Heart left ventricle (tissue), 16 donors: ENCODE data around the gene SSUH2. TPM values are rescaled to one million over a fixed set of nuclear protein-coding genes. Genes with fewer than 3 reads are reported as not detected.

ENCODE experiments used
- ATAC-seq, 4 donors: fragments of 200-7000 bp; cut with Tn5 transposase; one replicate each; pipeline ENCODE4 v1.9.1; 2020 to 2022; ENCODE audit warnings: moderate library complexity in 4 of 4, mild to moderate bottlenecking in 3 of 4, moderate number of reproducible peaks in 1 of 4
- DNase-seq, 5 donors: peaks; one replicate each; pipeline ENCODE4 v3.0.0-alpha.2; 2020
- H3K27ac ChIP-seq, 12 donors: fragments of 200-600 bp; sonication (generic) in 4 of 12; one replicate each; pipeline versions ENCODE4 v1.5.0 to v1.8.0; 2016 to 2022; ENCODE audit warnings: mild to moderate bottlenecking in 2 of 12
- H3K27me3 ChIP-seq, 9 donors: fragments of 200-600 bp; sonication (generic) in 2 of 9; one replicate each; pipeline versions ENCODE4 v1.5.1 to v1.8.0; 2016 to 2022; ENCODE audit warnings: mild to moderate bottlenecking in 3 of 9
- H3K36me3 ChIP-seq, 9 donors: fragments of 200-600 bp; sonication (generic) in 2 of 9; one replicate each; pipeline versions ENCODE4 v1.5.0 to v1.8.0; 2018 to 2022; ENCODE audit warnings: mild to moderate bottlenecking in 2 of 9
- H3K4me1 ChIP-seq, 12 donors: fragments of 200-600 bp; sonication (generic) in 4 of 12; one replicate each; pipeline versions ENCODE4 v1.5.0 to v1.8.0; 2016 to 2022; ENCODE audit warnings: mild to moderate bottlenecking in 3 of 12
- H3K4me3 ChIP-seq, 12 donors: fragments of 200-600 bp; sonication (generic) in 4 of 12; one replicate each; pipeline versions ENCODE4 v1.5.0 to v1.8.0; 2017 to 2022; ENCODE audit warnings: mild to moderate bottlenecking in 9 of 12, moderate library complexity in 4 of 12
- H3K9me3 ChIP-seq, 12 donors: fragments of 200-600 bp; sonication (generic) in 4 of 12; one replicate each; pipeline versions ENCODE4 v1.5.0 to v1.8.0; 2016 to 2022; ENCODE audit warnings: mild to moderate bottlenecking in 1 of 12
- CTCF ChIP-seq, 12 donors: fragments of 200-600 bp; sonication (generic) in 4 of 12; IDR thresholded peaks; one replicate each; pipeline versions ENCODE4 v1.5.0 to v1.8.0; 2018 to 2022; ENCODE audit warnings: antibody characterized with exemption in 12 of 12, mild to moderate bottlenecking in 5 of 12
- POLR2A ChIP-seq, 2 donors: fragments of 450-650 bp; IDR thresholded peaks; one replicate each; pipeline ENCODE4 v1.6.1; 2017; ENCODE audit warnings: antibody characterized with exemption in 2 of 2, mild to moderate bottlenecking in 2 of 2, moderate library complexity in 2 of 2
- WGBS, 4 donors: extraction: QIAGEN DNeasy Blood & Tissue Kit in 2 of 4; methylation state at CpG; one replicate each; pipeline versions ENCODE4 v1.1.5 to v1.1.7; 2013 to 2018; 5-methylcytosine and 5-hydroxymethylcytosine counted together
- intact Hi-C, 10 donors: fragments of 100-400 bp; cut with DNase I; formaldehyde crosslinking; loops; one replicate each; pipeline versions ENCODE4 v1.11.1 to v1.14.2; 2022
- polyA plus RNA-seq, 2 donors: library from polyadenylated mRNA; stranded (reverse); fragments of 200-250 nt; gene quantifications; one replicate each; pipeline ENCODE4 v1.2.3, GENCODE V29; 2013
- total RNA-seq, 9 donors: library from RNA; depleted of rRNA in 2 of 9; stranded (reverse); fragments of >200 nt in 2 of 9; fragmentation: NEBNext Ultra II Directional in 3 of 9; extraction: Animal tissue kit (Norgen Biotek cat#: 25700) in 3 of 9; gene quantifications; one replicate each; pipeline versions ENCODE4 v1.1.0 to v1.2.4, GENCODE V29; 2016 to 2023
- donor health status: ischemic (EF 13 %, LVEDD 7.1; RV severe dilation, severe dysfunction).
- donor health status: healthy with polysubstance abuse.
- donor health status: DM: no; HTN: yes; CAD: no.
- donor health status: DM: no; HTN: no; CAD: no.
- donor health status: ischemic (EF 25% LVEDD 6.9; RV normal size, moderate dysfunction).
- donor health status: ischemic (EF 25% LVEDD 5.7; RV mildly dilated, moderate dysfunction).
- donor health status: healthy.
- donor health status: DM: yes; HTN: yes; CAD: no.
- donor health status: ischemic (EF 35%, LVEDD 5.7; RV mildly dilated, moderate dysfunction).
- donor health status: nonischemic (EF 11% LVEDD 7.7; RV severe dilation, severe dysfunction).
- donor health status: DM: yes; HTN: yes; CAD: no.
- donor health status: PGD.
- donor health status: ischemic (EF 29% LVEDD 5.4; RV normal size, mild dysfunction).
- donor health status: nonischemic (EF 23%, LVEDD 6.1; RV moderate dilation, normal function).

Gene SSUH2
- total and polyA plus RNA-seq, 11 donors = 0.33 to 5.3 (median 1.3) TPM; not detected in 1

- intact Hi-C loops = no loop called here
- TF ChIP-seq POLR2A (IDR thresholded peaks at IDR 0.05) (no peak), CTCF (IDR thresholded peaks at IDR 0.05) (no peak)
- H3K36me3 ChIP-seq = peaks cover 0 to 50% (median 26%) of the 10 kb centered on the region in 9 donors
- ATAC-seq (no peak), DNase-seq (no peak)
- H3K4me3 ChIP-seq = no peak overlapping the region
- H3K4me1 ChIP-seq = peaks cover 3 to 52% (median 26%) of the 10 kb centered on the region in 12 donors
- peaks cover 0 to 16% (median 0%) of the 10 kb centered on the region in 12 donors for H3K9me3 ChIP-seq
- 52 to 66% (median 59%) methylated on average over 4 of the region's 4 CpGs for WGBS, 4 donors
- peak overlapping the region in 9 of 12 donors; percentile 3 to 60 (median 39) for H3K27ac ChIP-seq
- H3K27me3 ChIP-seq = no peaks in the 10 kb centered on the region
Observed at GRCh38 chr3:8573342-8573926, 71.2 kb downstream of the SSUH2 start.

DNA sequence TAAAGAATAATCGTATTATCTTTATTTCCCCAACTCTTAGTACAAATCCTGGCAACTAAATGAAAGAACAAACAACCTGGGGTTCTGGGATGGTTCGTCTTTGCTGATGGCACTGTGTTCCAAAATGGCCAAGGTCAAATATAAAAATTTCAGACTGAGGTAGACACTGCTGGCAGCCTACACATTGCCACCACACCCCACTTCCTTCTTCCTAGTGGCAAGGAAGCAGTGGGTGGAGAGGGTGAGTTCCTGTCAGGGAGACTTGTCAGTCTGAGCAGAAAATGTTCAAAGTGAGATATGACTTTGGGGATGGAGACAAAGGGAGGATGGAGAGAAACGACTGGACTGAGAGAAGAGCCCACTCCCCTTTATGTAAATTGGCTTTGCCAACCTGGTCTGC lies 73.3 kb downstream of the SSUH2 start:
- intact Hi-C loops = loop anchor here in 1 of 10 donors (1.0 kb wide), 1 partner anchor 39 kb away; no protein-coding TSS in a partner anchor
- peak in 3 of 4 donors; percentile 38 to 49 (median 48) for ATAC-seq
- Histone ChIP-seq H3K4me1 (peaks cover 3 to 43% (median 25%) of the 10 kb centered on the region in 12 donors), H3K9me3 (no peaks in the 10 kb centered on the region), H3K4me3 (no peak overlapping the region), H3K36me3 (peaks cover 2 to 72% (median 44%) of the 10 kb centered on the region in 9 donors), H3K27me3 (no peaks in the 10 kb centered on the region), H3K27ac (peak overlapping the region in 6 of 12 donors; percentile 32 to 55 (median 36))
- TF ChIP-seq CTCF (IDR thresholded peaks at IDR 0.05) = no peak
- TF ChIP-seq POLR2A (IDR thresholded peaks at IDR 0.05) = no peak
- DNase-seq = no peak
- 44 to 68% (median 48%) methylated on average over 2 to 3 of the region's 3 CpGs for WGBS, 4 donors

Other genes starting within 250 kb of the SSUH2 start
- 100 to 1,000 TPM in 1 of 9 donors, 10 to 100 TPM in 8; 36.8 to 382 (median 54.6) TPM for gene LMCD1, start 143.0 kb downstream of the SSUH2 start, total RNA-seq
- gene LMCD1, start 143.0 kb downstream of the SSUH2 start, polyA plus RNA-seq = 100 to 1,000 TPM in 1 of 2 donors, 10 to 100 TPM in 1; 34.9 to 661 TPM
- 10 to 100 TPM; 17.4 to 37.8 (median 28.3) TPM for gene CAV3, start 89.0 kb upstream of the SSUH2 start, total RNA-seq
- gene CAV3, start 89.0 kb upstream of the SSUH2 start, polyA plus RNA-seq = 10 to 100 TPM; 21.2 to 27.6 TPM
- under 1 TPM in 6 of 9 donors, not detected in 3; 0.12 to 0.54 (median 0.27) TPM for gene OXTR, start 124.8 kb upstream of the SSUH2 start, total RNA-seq
- gene OXTR, start 124.8 kb upstream of the SSUH2 start, polyA plus RNA-seq = under 1 TPM; 0.11 to 0.22 TPM